HepG2 (cell line): ENCODE results near the gene HHIPL1. TPM values are rescaled to one million over a fixed set of nuclear protein-coding genes. Genes with fewer than 3 reads are reported as not detected.

Experiments used
- ARID2 ChIP-seq: sonication (generic); formaldehyde crosslinking; IDR thresholded peaks from 2 replicates; pipeline ENCODE4 v1.8.1; 2022; ENCODE audit warnings: mild to moderate bottlenecking, missing genetic modification reagents, borderline replicate concordance
- CREB1 ChIP-seq, 2 experiments: fragments of 450-650 bp in 1 of 2; IDR thresholded peaks; 2 replicates each; pipeline ENCODE4 v1.6.1; 2016 to 2017; ENCODE audit warnings: control low read depth in 1 of 2, mild to moderate bottlenecking in 1 of 2, missing compliant biosample characterization in 1 of 2, missing genetic modification characterization in 1 of 2
- FOXO4 ChIP-seq: sonication (generic); formaldehyde crosslinking; conservative IDR thresholded peaks from 2 replicates; pipeline ENCODE4 v1.8.1; 2023; ENCODE audit warnings: missing genetic modification reagents
- GLMP ChIP-seq: sonication (generic); formaldehyde crosslinking; IDR thresholded peaks from 2 replicates; pipeline ENCODE4 v1.9.0; 2021; ENCODE audit warnings: missing genetic modification reagents, mild to moderate bottlenecking, borderline replicate concordance
- GRHL1 ChIP-seq: sonication (generic); formaldehyde crosslinking; conservative IDR thresholded peaks from 2 replicates; pipeline ENCODE4 v1.8.0; 2022; ENCODE audit warnings: missing genetic modification reagents
- HMGXB4 ChIP-seq, 2 experiments: sonication (generic) in 1 of 2; formaldehyde crosslinking in 1 of 2; IDR thresholded peaks; 2 replicates each; pipeline versions ENCODE4 v1.4.0 to v1.6.1; 2018 to 2020; ENCODE audit warnings: missing genetic modification reagents in 2 of 2, borderline replicate concordance in 1 of 2, low read depth in 1 of 2, mild to moderate bottlenecking in 1 of 2, missing biosample characterization in 1 of 2
- HOXA3 ChIP-seq: sonication (generic); formaldehyde crosslinking; IDR thresholded peaks from 2 replicates; pipeline ENCODE4 v1.5.0; 2020; ENCODE audit warnings: missing genetic modification reagents
- KDM3A ChIP-seq: IDR thresholded peaks from 2 replicates; pipeline ENCODE4 v1.6.1; 2018; ENCODE audit warnings: low read depth, missing compliant biosample characterization
- NCOA5 ChIP-seq: sonication (generic); formaldehyde crosslinking; IDR thresholded peaks from 2 replicates; pipeline ENCODE4 v1.4.0; 2020; ENCODE audit warnings: missing genetic modification reagents
- NR2F2 ChIP-seq: IDR thresholded peaks from 2 replicates; pipeline ENCODE4 v1.6.1; 2012; ENCODE audit warnings: low read depth, inconsistent platforms, borderline replicate concordance
- PRDM10 ChIP-seq: sonication (generic); formaldehyde crosslinking; IDR thresholded peaks from 2 replicates; pipeline ENCODE4 v1.4.0; 2020; ENCODE audit warnings: low read depth, missing genetic modification reagents
- SNAPC5 ChIP-seq: sonication (generic); formaldehyde crosslinking; IDR thresholded peaks from 2 replicates; pipeline ENCODE4 v1.8.1; 2023; ENCODE audit warnings: mild to moderate bottlenecking, missing genetic modification reagents, borderline replicate concordance
- TGIF2 ChIP-seq: IDR thresholded peaks from 2 replicates; pipeline ENCODE4 v1.6.1; 2016; ENCODE audit warnings: control low read depth, missing compliant biosample characterization
- ZFY ChIP-seq: sonication (generic); formaldehyde crosslinking; IDR thresholded peaks from 2 replicates; pipeline ENCODE4 v1.4.0; 2020; ENCODE audit warnings: missing genetic modification reagents
- ZNF292 ChIP-seq: sonication (generic); formaldehyde crosslinking; IDR thresholded peaks from 2 replicates; pipeline ENCODE4 v1.8.1; 2022; ENCODE audit warnings: mild to moderate bottlenecking, low read depth, missing genetic modification reagents, borderline replicate concordance
- ZNF589 ChIP-seq: sonication (generic); formaldehyde crosslinking; conservative IDR thresholded peaks from 2 replicates; pipeline ENCODE4 v1.8.0; 2022; ENCODE audit warnings: mild to moderate bottlenecking, moderate library complexity, missing genetic modification reagents
- ZNF670 ChIP-seq: sonication (generic); formaldehyde crosslinking; IDR thresholded peaks from 2 replicates; pipeline ENCODE4 v1.8.0; 2022; ENCODE audit warnings: mild to moderate bottlenecking, missing genetic modification reagents, borderline replicate concordance
- ZNF790 ChIP-seq: sonication (generic); formaldehyde crosslinking; IDR thresholded peaks from 2 replicates; pipeline ENCODE4 v1.8.0; 2022; ENCODE audit warnings: missing genetic modification reagents, mild to moderate bottlenecking, borderline replicate concordance
- ZSCAN20 ChIP-seq: sonication (generic); formaldehyde crosslinking; IDR thresholded peaks from 2 replicates; pipeline ENCODE4 v1.4.0; 2020; ENCODE audit warnings: missing genetic modification reagents, mild to moderate bottlenecking, borderline replicate concordance
- polyA plus RNA-seq, 8 experiments: library from polyadenylated mRNA; depleted of rRNA in 3 of 8; stranded (reverse) in 7 of 8; unstranded in 1 of 8; fragments of >200 nt; fragmentation: Illumina TruSeq in 4 of 8; extraction: Trizol in 4 of 8; gene quantifications; 2 replicates each; pipeline versions ENCODE4 v1.2.1 to v1.2.3, GENCODE V29; 2011 to 2016; ENCODE audit warnings: low read depth in 4 of 8, missing spikeins in 1 of 8, mixed read lengths in 1 of 8; ENCODE audit not compliant: insufficient read depth in 1 of 8
- total RNA-seq, 5 experiments: library from RNA; depleted of rRNA; stranded (reverse); fragments of >200 nt; fragmentation: Illumina TruSeq; extraction: Trizol; gene quantifications; 2 replicates each; pipeline ENCODE4 v1.2.3, GENCODE V29; 2016; ENCODE audit warnings: low read depth in 1 of 5

The HHIPL1 gene
- total and polyA plus RNA-seq, 2 of the 13 experiments (the other 11 are each of a cell fraction or from before 2014, with no cell fraction given) = not detected

- TF ChIP-seq ZNF790 = no peak
- no peak for TF ChIP-seq KDM3A (CRISPR knock-in tag)
- TF ChIP-seq ZNF589 (CRISPR knock-in tag) = no peak
- no peak for TF ChIP-seq SNAPC5 (CRISPR knock-in tag)
- TF ChIP-seq TGIF2 (CRISPR knock-in tag) = no peak
- no peak for TF ChIP-seq PRDM10
- TF ChIP-seq HOXA3 (CRISPR knock-in tag) = no peak; the same call in 1 of the 2 replicates
- no peak for TF ChIP-seq NR2F2
- peak; percentile 41; the same call in 1 of the 2 replicates for TF ChIP-seq ZFY
- TF ChIP-seq ZNF670 = 0 out of 2 replicates have a peak, but pooled peaks have one; percentile 31
- TF ChIP-seq ZNF292 (CRISPR knock-in tag) = no peak
- no peak for TF ChIP-seq ZSCAN20
- no peak for TF ChIP-seq GRHL1 (CRISPR knock-in tag)
- no peak for TF ChIP-seq HMGXB4 (CRISPR knock-in tag; IDR thresholded peaks at IDR 0.05; ENCODE audit: borderline replicate concordance in 1 of 2, low read depth in 1 of 2)
- no peak for TF ChIP-seq NCOA5 (CRISPR knock-in tag)
- no peak for TF ChIP-seq CREB1 (IDR thresholded peaks at IDR 0.05)
- TF ChIP-seq CREB1 (CRISPR knock-in tag; IDR thresholded peaks at IDR 0.05) = no peak
- no peak for TF ChIP-seq FOXO4 (CRISPR knock-in tag)
- TF ChIP-seq GLMP (CRISPR knock-in tag) = no peak
- TF ChIP-seq ARID2 (CRISPR knock-in tag) = no peak
Observed at GRCh38 chr14:99649643-99650042, 4.7 kb downstream of the HHIPL1 start (continued).
